HG03457 (cell line): ENCODE results near the gene KLHL29.

Source experiments
- ATAC-seq: cut with Tn5 transposase; IDR thresholded peaks from one replicate; pipeline ENCODE4 v1.9.1; 2021; ENCODE audit warnings: moderate number of reproducible peaks; ENCODE audit not compliant: unreplicated experiment

Gene KLHL29

GRCh38 chr2:23489471-23490322 lies 104.7 kb downstream of the KLHL29 start:
- no peak for ATAC-seq

- ATAC-seq, result no peak
Observed at GRCh38 chr2:23491591-23492336, 106.8 kb downstream of the KLHL29 start.

GRCh38 chr2:23492337-23492675 lies 107.3 kb downstream of the KLHL29 start:
- no peak for ATAC-seq

- no peak for ATAC-seq
Observed at GRCh38 chr2:23492921-23493320, 107.9 kb downstream of the KLHL29 start.

GRCh38 chr2:23493846-23494245 lies 108.9 kb downstream of the KLHL29 start:
- ATAC-seq, result no peak

GRCh38 chr2:23494286-23494685 lies 109.3 kb downstream of the KLHL29 start:
- no peak for ATAC-seq

GRCh38 chr2:23495661-23496114 lies 110.7 kb downstream of the KLHL29 start:
- ATAC-seq, result no peak

GRCh38 chr2:23496456-23496855 lies 111.5 kb downstream of the KLHL29 start:
- no peak for ATAC-seq

GRCh38 chr2:23497063-23497462 lies 112.1 kb downstream of the KLHL29 start:
- ATAC-seq, result no peak

GRCh38 chr2:23497536-23497935 lies 112.6 kb downstream of the KLHL29 start:
- no peak for ATAC-seq

GRCh38 chr2:23498943-23499342 lies 114.0 kb downstream of the KLHL29 start:
- no peak for ATAC-seq

- ATAC-seq, result no peak
Observed at GRCh38 chr2:23499439-23499838, 114.5 kb downstream of the KLHL29 start.

- ATAC-seq, result no peak
Observed at GRCh38 chr2:23500836-23501235, 115.9 kb downstream of the KLHL29 start.

GRCh38 chr2:23502096-23502495 lies 117.1 kb downstream of the KLHL29 start:
- ATAC-seq, result no peak

GRCh38 chr2:23503097-23503496 lies 118.1 kb downstream of the KLHL29 start:
- ATAC-seq, result no peak

- ATAC-seq, result no peak
Observed at GRCh38 chr2:23503682-23504081, 118.7 kb downstream of the KLHL29 start.

GRCh38 chr2:23504591-23504990 lies 119.6 kb downstream of the KLHL29 start:
- no peak for ATAC-seq

- no peak for ATAC-seq
Observed at GRCh38 chr2:23505218-23505983, 120.4 kb downstream of the KLHL29 start.

- ATAC-seq, result no peak
Observed at GRCh38 chr2:23505984-23506380, 121.0 kb downstream of the KLHL29 start.

GRCh38 chr2:23506531-23507266 lies 121.7 kb downstream of the KLHL29 start:
- ATAC-seq, result no peak
